GM19455 (cell line): ENCODE measurements around the gene CAMKK1.
"Not testable (repeated sequence)": the region's sequence is repeated elsewhere in the genome, so short reads cannot be mapped to it uniquely, and the experiment has no call there.

ENCODE experiments used
- ATAC-seq: cut with Tn5 transposase; IDR thresholded peaks from one replicate; pipeline ENCODE4 v1.9.1; 2021; ENCODE audit not compliant: unreplicated experiment

Gene CAMKK1

GRCh38 chr17:3847165-3847670, 45.6 kb downstream of the CAMKK1 start:
- ATAC-seq: no peak

- no peak for ATAC-seq
Measured at GRCh38 chr17:3846437-3847164, 46.3 kb downstream of the CAMKK1 start.

GRCh38 chr17:3845621-3846436, 47.0 kb downstream of the CAMKK1 start, which contains the start of gene NCBP3:
Gene NCBP3, minus strand, starts transcription at chr17:3846246. Its CDS starts 23 bp downstream, at chr17:3846223.
- peak; percentile 91 for ATAC-seq

- peak; percentile 8 for ATAC-seq
Measured at GRCh38 chr17:3845291-3845620, 47.6 kb downstream of the CAMKK1 start.

- ATAC-seq: not testable (repeated sequence)
Measured at GRCh38 chr17:3844556-3844955, 48.3 kb downstream of the CAMKK1 start.

- ATAC-seq: no peak
Measured at GRCh38 chr17:3843935-3844516, 48.8 kb downstream of the CAMKK1 start.

GRCh38 chr17:3838206-3838605, 54.6 kb downstream of the CAMKK1 start:
- ATAC-seq: no peak

- ATAC-seq: no peak
Measured at GRCh38 chr17:3836551-3836950, 56.3 kb downstream of the CAMKK1 start.

- no peak for ATAC-seq
Measured at GRCh38 chr17:3835410-3836229, 57.2 kb downstream of the CAMKK1 start.

- ATAC-seq: no peak
Measured at GRCh38 chr17:3834811-3835210, 58.0 kb downstream of the CAMKK1 start.

GRCh38 chr17:3828852-3829232, 64.0 kb downstream of the CAMKK1 start:
- no peak for ATAC-seq

GRCh38 chr17:3828151-3828851, 64.6 kb downstream of the CAMKK1 start:
- ATAC-seq: no peak

- no peak for ATAC-seq
Measured at GRCh38 chr17:3827124-3827773, 65.6 kb downstream of the CAMKK1 start.

GRCh38 chr17:3826191-3826590, 66.7 kb downstream of the CAMKK1 start:
- no peak for ATAC-seq

GRCh38 chr17:3821101-3821500, 71.8 kb downstream of the CAMKK1 start:
- ATAC-seq: no peak

GRCh38 chr17:3818786-3819185, 74.1 kb downstream of the CAMKK1 start:
- ATAC-seq: no peak

- no peak for ATAC-seq
Measured at GRCh38 chr17:3817851-3818605, 74.8 kb downstream of the CAMKK1 start.

GRCh38 chr17:3815925-3816324, 76.9 kb downstream of the CAMKK1 start:
- no peak for ATAC-seq

- no peak for ATAC-seq
Measured at GRCh38 chr17:3815122-3815521, 77.7 kb downstream of the CAMKK1 start.
